T1000 (cell line): Measurements from ENCODE around the gene PTGR3.

ENCODE experiments used
- DNase-seq: peaks from one replicate; lab custom pipeline; 2025; ENCODE audit warnings: mixed read lengths; lab: John Stamatoyannopoulos, UW

PTGR3 gene

GRCh38 chr18:75169411-75169810 is 39.5 kb downstream of the PTGR3 start:
- no peak for DNase-seq

GRCh38 chr18:75168619-75169018 is 40.3 kb downstream of the PTGR3 start:
- DNase-seq = no peak

- DNase-seq = no peak
Measured at GRCh38 chr18:75167759-75168618, 41.0 kb downstream of the PTGR3 start.

GRCh38 chr18:75167137-75167536 is 41.8 kb downstream of the PTGR3 start:
- no peak for DNase-seq

GRCh38 chr18:75165926-75166325 is 43.0 kb downstream of the PTGR3 start:
- no peak for DNase-seq

GRCh38 chr18:75164479-75164878 is 44.5 kb downstream of the PTGR3 start:
- DNase-seq = no peak

GRCh38 chr18:75163736-75164135 is 45.2 kb downstream of the PTGR3 start:
- no peak for DNase-seq

GRCh38 chr18:75162978-75163377 is 46.0 kb downstream of the PTGR3 start:
- DNase-seq = no peak

GRCh38 chr18:75162467-75162866 is 46.5 kb downstream of the PTGR3 start:
- DNase-seq = no peak

GRCh38 chr18:75161256-75162028 is 47.5 kb downstream of the PTGR3 start:
- DNase-seq = no peak

GRCh38 chr18:75160364-75160763 is 48.6 kb downstream of the PTGR3 start:
- DNase-seq = no peak

GRCh38 chr18:75159646-75160356 is 49.1 kb downstream of the PTGR3 start:
- no peak for DNase-seq

- no peak for DNase-seq
Measured at GRCh38 chr18:75159238-75159518, 49.8 kb downstream of the PTGR3 start.
